Lower leg skin (tissue), 3 donors: Measurements from ENCODE around the gene STARD3.

Experiments
- POLR2A ChIP-seq, 2 donors: fragments of 450-650 bp; IDR thresholded peaks; one replicate each; pipeline ENCODE4 v1.6.1; 2016 to 2017; ENCODE audit warnings: antibody characterized with exemption in 2 of 2, mild to moderate bottlenecking in 1 of 2, moderate library complexity in 1 of 2
- TF ChIP-seq, protein P1 (sequence below), 3 donors: fragments of 450-650 bp; IDR thresholded peaks; one replicate each; pipeline ENCODE4 v1.5.1; 2016; ENCODE audit warnings: antibody characterized with exemption in 3 of 3, mild to moderate bottlenecking in 3 of 3, moderate library complexity in 2 of 3

GRCh38 chr17:39623356-39623950 lies 13.5 kb upstream of the STARD3 start:
- TF ChIP-seq, protein P1, sequence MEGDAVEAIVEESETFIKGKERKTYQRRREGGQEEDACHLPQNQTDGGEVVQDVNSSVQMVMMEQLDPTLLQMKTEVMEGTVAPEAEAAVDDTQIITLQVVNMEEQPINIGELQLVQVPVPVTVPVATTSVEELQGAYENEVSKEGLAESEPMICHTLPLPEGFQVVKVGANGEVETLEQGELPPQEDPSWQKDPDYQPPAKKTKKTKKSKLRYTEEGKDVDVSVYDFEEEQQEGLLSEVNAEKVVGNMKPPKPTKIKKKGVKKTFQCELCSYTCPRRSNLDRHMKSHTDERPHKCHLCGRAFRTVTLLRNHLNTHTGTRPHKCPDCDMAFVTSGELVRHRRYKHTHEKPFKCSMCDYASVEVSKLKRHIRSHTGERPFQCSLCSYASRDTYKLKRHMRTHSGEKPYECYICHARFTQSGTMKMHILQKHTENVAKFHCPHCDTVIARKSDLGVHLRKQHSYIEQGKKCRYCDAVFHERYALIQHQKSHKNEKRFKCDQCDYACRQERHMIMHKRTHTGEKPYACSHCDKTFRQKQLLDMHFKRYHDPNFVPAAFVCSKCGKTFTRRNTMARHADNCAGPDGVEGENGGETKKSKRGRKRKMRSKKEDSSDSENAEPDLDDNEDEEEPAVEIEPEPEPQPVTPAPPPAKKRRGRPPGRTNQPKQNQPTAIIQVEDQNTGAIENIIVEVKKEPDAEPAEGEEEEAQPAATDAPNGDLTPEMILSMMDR (IDR thresholded peaks at IDR 0.05) = peak in 2 of 3 donors; percentile 88 to 92
- TF ChIP-seq POLR2A (IDR thresholded peaks at IDR 0.05) = no peak
